Activated CD4-positive, alpha-beta T cell treated with anti-CD3 and anti-CD28 coated beads, Interleukin-2, amount 50 U/mL, for 1 hour (primary cell): ENCODE measurements around the gene GLRX5.

Source experiments
- DNase-seq: peaks from one replicate; pipeline ENCODE4 v3.0.0-alpha.2; 2020

The GLRX5 gene

GRCh38 chr14:95518045-95518751 lies 16.7 kb upstream of the GLRX5 start:
- no peak for DNase-seq

- DNase-seq = peak; percentile 67
Measured at GRCh38 chr14:95519699-95520098, 15.2 kb upstream of the GLRX5 start.

GRCh38 chr14:95520346-95520745 lies 14.5 kb upstream of the GLRX5 start:
- DNase-seq = no peak

GRCh38 chr14:95521001-95521400 lies 13.8 kb upstream of the GLRX5 start:
- DNase-seq = no peak

- no peak for DNase-seq
Measured at GRCh38 chr14:95522116-95522515, 12.7 kb upstream of the GLRX5 start.

- no peak for DNase-seq
Measured at GRCh38 chr14:95522556-95522955, 12.3 kb upstream of the GLRX5 start.

- DNase-seq = no peak
Measured at GRCh38 chr14:95523051-95523814, 11.6 kb upstream of the GLRX5 start.

- DNase-seq = no peak
Measured at GRCh38 chr14:95523815-95524448, 10.9 kb upstream of the GLRX5 start.

- DNase-seq = no peak
Measured at GRCh38 chr14:95524706-95525512, 9.9 kb upstream of the GLRX5 start.

- no peak for DNase-seq
Measured at GRCh38 chr14:95525999-95526398, 8.9 kb upstream of the GLRX5 start.

- no peak for DNase-seq
Measured at GRCh38 chr14:95526483-95527386, 8.1 kb upstream of the GLRX5 start.

GRCh38 chr14:95527387-95528002 lies 7.4 kb upstream of the GLRX5 start:
- peak; percentile 49 for DNase-seq

- no peak for DNase-seq
Measured at GRCh38 chr14:95529216-95529615, 5.6 kb upstream of the GLRX5 start.

- no peak for DNase-seq
Measured at GRCh38 chr14:95530473-95531276, 4.2 kb upstream of the GLRX5 start.

GRCh38 chr14:95531473-95531872 lies 3.4 kb upstream of the GLRX5 start:
- no peak for DNase-seq

GRCh38 chr14:95531969-95532368 lies 2.9 kb upstream of the GLRX5 start:
- no peak for DNase-seq

- DNase-seq = no peak
Measured at GRCh38 chr14:95533391-95533821, 1.4 kb upstream of the GLRX5 start.

GRCh38 chr14:95533822-95534221 lies 1.0 kb upstream of the GLRX5 start:
- DNase-seq = no peak

- no peak for DNase-seq
Measured at GRCh38 chr14:95535226-95536021, 574 bp downstream of the GLRX5 start.
